ENCODE measurements around the gene NPPC. TPM values are rescaled to one million over a fixed set of nuclear protein-coding genes. Genes with fewer than 3 reads are reported as not detected.
"Not testable (repeated sequence)": the region's sequence is repeated elsewhere in the genome, so short reads cannot be mapped to it uniquely, and the experiment has no call there.

Gene NPPC
- polyA plus RNA-seq, 6 donors from 2014 or later = not detected

DNA sequence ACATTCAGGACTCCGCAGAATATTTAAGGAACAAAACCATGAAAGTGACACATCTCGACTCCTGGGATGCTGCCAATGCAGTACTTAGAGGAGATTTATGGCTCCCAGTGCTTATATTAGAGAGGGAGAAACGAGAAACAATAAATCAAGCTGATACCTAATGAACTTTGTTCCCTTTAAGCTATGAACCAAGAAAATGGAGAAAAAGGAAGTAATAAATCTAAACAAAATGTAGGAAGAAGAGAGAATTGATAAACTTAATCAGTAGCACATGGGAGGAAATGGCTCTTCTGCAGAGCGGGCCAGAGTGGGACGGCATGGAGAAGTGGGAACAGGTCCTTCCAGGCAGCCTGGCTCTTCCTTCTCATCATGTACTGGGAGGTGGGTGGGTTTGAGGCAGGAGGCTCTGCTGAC, 42.7 kb downstream of the NPPC start:
- ATAC-seq (ENCODE audit: low read depth in 2 of 2) (no peak), DNase-seq (no peak)
- Mint-ChIP-seq H3K36me3 (no peaks in the 10 kb centered on the region), H3K4me1 (no peaks in the 10 kb centered on the region), H3K27ac (no peak overlapping the region), H3K4me3 (no peak overlapping the region), H3K9me3 (peaks cover 0 to 16% (median 7%) of the 10 kb centered on the region in 7 donors), H3K27me3 (peaks cover 39 to 64% (median 44%) of the 10 kb centered on the region in 3 donors)

DNA sequence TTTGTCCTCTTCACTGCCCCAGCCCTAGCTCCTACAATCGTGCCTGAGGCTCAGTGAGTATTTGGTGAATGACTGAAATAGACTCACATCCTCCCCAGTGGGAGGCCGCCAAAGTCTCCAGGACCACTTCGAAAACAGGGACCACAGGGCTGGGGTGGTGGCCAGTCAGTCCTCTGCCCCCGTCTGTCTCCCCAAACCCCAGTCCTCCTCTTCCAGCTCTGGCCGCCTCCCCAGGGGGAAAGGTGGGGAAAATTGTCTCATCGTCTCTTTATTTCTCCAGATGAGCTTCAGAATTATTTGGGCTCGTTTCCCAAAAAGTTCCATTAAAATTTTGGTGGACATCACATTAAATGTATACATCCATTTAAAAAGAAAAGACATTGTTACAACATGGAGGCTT, 43.5 kb downstream of the NPPC start:
- DNase-seq = no peak
- H3K9me3 Mint-ChIP-seq = peaks cover 0 to 16% (median 7%) of the 10 kb centered on the region in 7 donors
- no peak overlapping the region for H3K27ac Mint-ChIP-seq
- peak overlapping the region in 1 of 8 donors; percentile 33 for H3K4me3 Mint-ChIP-seq
- H3K27me3 Mint-ChIP-seq = peaks cover 37 to 56% (median 39%) of the 10 kb centered on the region in 3 donors
- no peak for ATAC-seq (ENCODE audit: low read depth in 2 of 2)
- no peaks in the 10 kb centered on the region for H3K4me1 Mint-ChIP-seq
- no peaks in the 10 kb centered on the region for H3K36me3 Mint-ChIP-seq

DNA sequence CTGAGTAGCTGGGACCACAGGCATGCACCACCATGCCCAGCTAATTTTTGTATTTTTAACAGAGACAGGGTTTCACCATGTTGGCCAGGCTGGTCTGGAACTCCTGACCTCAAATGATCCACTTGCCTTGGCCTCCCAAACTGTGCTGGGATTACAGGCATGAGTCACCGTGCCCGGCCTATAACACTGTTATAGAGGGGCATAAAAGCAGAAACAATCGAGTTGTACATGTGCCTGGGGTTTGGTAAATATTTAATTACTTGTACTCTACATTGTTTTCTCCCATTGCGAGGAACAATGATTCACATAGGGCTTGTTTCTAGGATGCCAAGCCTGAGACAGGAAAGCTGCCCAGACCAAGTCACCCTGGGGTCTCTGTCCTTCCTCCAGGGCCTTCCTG, 45.8 kb downstream of the NPPC start:
- H3K9me3 Mint-ChIP-seq; H3K4me3 Mint-ChIP-seq; H3K36me3 Mint-ChIP-seq; DNase-seq; H3K4me1 Mint-ChIP-seq; ATAC-seq (ENCODE audit: low read depth in 2 of 2); H3K27ac Mint-ChIP-seq: not testable (repeated sequence)
- H3K27me3 Mint-ChIP-seq = peaks cover 26 to 48% (median 30%) of the 10 kb centered on the region in 3 donors

GRCh38 chr2:231879216-231879615, 47.0 kb downstream of the NPPC start:
- H3K36me3 Mint-ChIP-seq = no peaks in the 10 kb centered on the region
- H3K27me3 Mint-ChIP-seq = peaks cover 20 to 44% (median 27%) of the 10 kb centered on the region in 3 donors
- H3K4me3 Mint-ChIP-seq = no peak overlapping the region
- H3K27ac Mint-ChIP-seq = peak overlapping the region in 1 of 6 donors; percentile 79
- no peaks in the 10 kb centered on the region for H3K4me1 Mint-ChIP-seq
- ATAC-seq (ENCODE audit: low read depth in 2 of 2) (no peak), DNase-seq (no peak)
- peaks cover 0 to 2% (median 0%) of the 10 kb centered on the region in 7 donors for H3K9me3 Mint-ChIP-seq

DNA sequence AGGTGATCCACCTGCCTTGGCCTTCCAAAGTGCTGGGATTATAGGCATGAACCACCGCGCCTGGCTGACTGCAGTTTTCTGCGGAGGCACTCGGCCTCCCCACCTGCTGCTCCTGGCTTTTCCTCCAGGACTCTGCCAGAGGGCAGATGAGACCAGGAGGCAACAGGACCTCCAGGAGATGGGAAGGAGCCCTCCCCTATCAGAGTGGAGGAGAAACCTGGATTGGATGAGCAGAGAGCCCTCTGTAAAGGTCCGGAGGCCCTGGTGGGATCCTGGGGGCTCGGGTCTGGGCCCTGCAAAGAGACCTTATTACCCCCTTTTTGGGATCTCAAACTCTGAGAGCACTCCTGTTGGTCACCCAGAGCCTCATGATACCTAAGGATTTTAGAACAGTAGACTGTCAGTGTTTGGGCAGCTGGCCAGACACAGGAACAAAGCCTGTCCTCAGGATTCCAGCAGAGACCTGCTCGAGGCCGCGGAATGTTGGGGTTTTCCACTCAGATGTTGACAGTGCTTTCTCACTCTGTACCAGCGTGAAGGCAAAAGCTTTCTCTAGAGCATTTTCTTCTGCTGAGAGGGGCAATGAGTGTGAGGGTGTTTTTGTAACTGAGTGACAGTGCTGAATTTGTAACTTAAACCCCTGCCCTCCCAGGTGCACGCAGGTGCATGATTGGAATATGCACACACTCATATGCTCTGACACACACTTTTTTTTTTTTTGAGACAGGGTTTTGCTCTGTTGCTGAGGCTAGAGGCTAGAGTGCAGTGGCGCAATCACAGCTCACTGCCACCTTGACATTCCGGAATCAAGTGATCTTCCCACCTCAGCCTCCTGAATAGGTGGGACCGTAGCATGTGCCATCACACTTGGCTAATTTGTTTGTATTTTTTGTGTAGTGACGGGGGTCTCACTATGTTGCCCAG, 48.4 kb downstream of the NPPC start:
- no peak for DNase-seq
- H3K27me3 Mint-ChIP-seq = peaks cover 15 to 32% (median 23%) of the 10 kb centered on the region in 3 donors
- no peaks in the 10 kb centered on the region for H3K36me3 Mint-ChIP-seq
- H3K4me3 Mint-ChIP-seq = no peak overlapping the region
- ATAC-seq (ENCODE audit: low read depth in 2 of 2) = no peak
- no peaks in the 10 kb centered on the region for H3K4me1 Mint-ChIP-seq
- peaks cover 0 to 2% (median 0%) of the 10 kb centered on the region in 7 donors for H3K9me3 Mint-ChIP-seq
- no peak overlapping the region for H3K27ac Mint-ChIP-seq

GRCh38 chr2:231874944-231875343, 51.3 kb downstream of the NPPC start:
- DNase-seq = no peak
- H3K4me1 Mint-ChIP-seq = peaks cover 0 to 3% (median under 1%) of the 10 kb centered on the region in 3 donors
- ATAC-seq (ENCODE audit: low read depth in 2 of 2) = no peak
- peaks cover 10 to 24% (median 13%) of the 10 kb centered on the region in 3 donors for H3K27me3 Mint-ChIP-seq
- no peak overlapping the region for H3K27ac Mint-ChIP-seq
- peaks cover 0 to 3% (median 0%) of the 10 kb centered on the region in 7 donors for H3K9me3 Mint-ChIP-seq
- H3K36me3 Mint-ChIP-seq = peaks cover 0 to 4% of the 10 kb centered on the region in 2 donors
- no peak overlapping the region for H3K4me3 Mint-ChIP-seq

Other genes with a start within 250 kb of the NPPC start
- 1,000 to 10,000 TPM; 1,295 to 2,538 (median 2,137) TPM for gene PTMA, start 217.9 kb downstream of the NPPC start, polyA plus RNA-seq (ENCODE audit: low read depth in 6 of 6)
- gene PDE6D, start 145.1 kb downstream of the NPPC start, polyA plus RNA-seq (ENCODE audit: low read depth in 6 of 6) = 100 to 1,000 TPM in 1 of 6 donors, 10 to 100 TPM in 5; 63.0 to 129 (median 70.4) TPM
- gene COPS7B, start 140.0 kb downstream of the NPPC start, polyA plus RNA-seq (ENCODE audit: low read depth in 6 of 6) = 10 to 100 TPM; 26.0 to 36.1 (median 32.7) TPM
- 10 to 100 TPM in 5 of 6 donors, 1 to 10 TPM in 1; 6.0 to 29.0 (median 17.6) TPM for gene DIS3L2, start 35.3 kb upstream of the NPPC start, polyA plus RNA-seq (ENCODE audit: low read depth in 6 of 6)

All from naive B cell (primary cell).